ENCODE data around the gene AKIRIN2.

- no peak for TF ChIP-seq CTCF (IDR thresholded peaks at IDR 0.05)
- TF ChIP-seq POLR2A (IDR thresholded peaks at IDR 0.05) = no peak
Measured at GRCh38 chr6:87673237-87673636, 28.8 kb downstream of the AKIRIN2 start.
